DOHH2 (cell line): ENCODE data around the gene SPOCD1.
A peak's percentile ranks its signal among the peaks of the same experiment; 100 is the strongest.

Source experiments
- H3F3A ChIP-seq: fragments of 200-600 bp; sonication (generic), shearing (Covaris generic); 2 replicates; pipeline ENCODE4 v1.6.0; 2016; ENCODE audit warnings: antibody characterized with exemption, mild to moderate bottlenecking; ENCODE audit not compliant: control insufficient read depth, insufficient read depth
- H3K27ac ChIP-seq: fragments of 200-600 bp; sonication (generic); 2 replicates; pipeline ENCODE4 v1.5.1; 2014; ENCODE audit warnings: low read depth, mild to moderate bottlenecking, low read length, moderate library complexity
- H3K27me3 ChIP-seq: fragments of 200-600 bp; sonication (generic); 2 replicates; pipeline ENCODE4 v1.6.1; 2014; ENCODE audit warnings: mild to moderate bottlenecking, low read length, mixed read lengths; ENCODE audit not compliant: control insufficient read depth
- H3K36me3 ChIP-seq: fragments of 200-600 bp; sonication (generic); 2 replicates; pipeline ENCODE4 v1.6.1; 2014; ENCODE audit warnings: mild to moderate bottlenecking, low read length, moderate library complexity, mixed read lengths; ENCODE audit not compliant: control insufficient read depth
- H3K4me1 ChIP-seq: fragments of 200-600 bp; sonication (generic); 2 replicates; pipeline ENCODE4 v1.6.1; 2014; ENCODE audit warnings: mild to moderate bottlenecking, low read length, mixed read lengths; ENCODE audit not compliant: control insufficient read depth
- H3K4me2 ChIP-seq: fragments of 200-600 bp; sonication (generic); 2 replicates; pipeline ENCODE4 v1.6.0; 2014; ENCODE audit warnings: mild to moderate bottlenecking, low read length, moderate library complexity
- H3K4me3 ChIP-seq: fragments of 200-600 bp; sonication (generic); 2 replicates; pipeline ENCODE4 v1.5.1; 2014; ENCODE audit warnings: mild to moderate bottlenecking, low read length, mixed read lengths
- H3K79me2 ChIP-seq: fragments of 200-600 bp; sonication (generic); 2 replicates; pipeline ENCODE4 v1.6.1; 2014; ENCODE audit warnings: mild to moderate bottlenecking, low read length, mixed read lengths; ENCODE audit not compliant: control insufficient read depth
- H3K9me2 ChIP-seq: fragments of 200-600 bp; sonication (generic); replicated peaks from 2 replicates; pipeline ENCODE4 v1.6.1; 2014; ENCODE audit warnings: mild to moderate bottlenecking, low read length, mixed read lengths; ENCODE audit not compliant: control insufficient read depth
- H3K9me3 ChIP-seq: fragments of 200-600 bp; sonication (generic); 2 replicates; pipeline ENCODE4 v1.6.1; 2014; ENCODE audit warnings: antibody characterized with exemption, low read length, mixed read lengths; ENCODE audit not compliant: control insufficient read depth, insufficient read depth
- H4K20me1 ChIP-seq: fragments of 200-600 bp; sonication (generic); 2 replicates; pipeline ENCODE4 v1.6.0; 2014; ENCODE audit warnings: low read depth, mild to moderate bottlenecking, antibody characterized with exemption, low read length, moderate library complexity; ENCODE audit not compliant: control insufficient read depth, insufficient read depth
- CTCF ChIP-seq: fragments of 200-600 bp; sonication (generic); IDR thresholded peaks from one replicate; pipeline ENCODE4 v1.5.1; 2014; ENCODE audit warnings: antibody characterized with exemption, mild to moderate bottlenecking, low read depth, low read length; ENCODE audit not compliant: poor library complexity, severe bottlenecking
- EZH2phosphoT487 ChIP-seq: fragments of 200-600 bp; sonication (generic); IDR thresholded peaks from 2 replicates; pipeline ENCODE4 v1.6.1; 2017; ENCODE audit warnings: borderline replicate concordance, mild to moderate bottlenecking, antibody characterized with exemption, low read length, moderate library complexity, mixed read lengths

SPOCD1 gene

GRCh38 chr1:31783846-31784245 is 32.0 kb downstream of the SPOCD1 start:
- Histone ChIP-seq H3K9me2 (no peaks in the 10 kb centered on the region), H4K20me1 (no peaks in the 10 kb centered on the region), H3K79me2 (no peaks in the 10 kb centered on the region), H3K4me3 (no peak overlapping the region), H3K36me3 (no peaks in the 10 kb centered on the region), H3K27me3 (peaks cover 2% of the 10 kb centered on the region; the same call in 1 of the 2 replicates), H3K4me1 (peaks cover 43% of the 10 kb centered on the region), H3F3A (peaks cover 8% of the 10 kb centered on the region; the same call in 1 of the 2 replicates), H3K27ac (no peak overlapping the region), H3K4me2 (peak overlapping the region; percentile 53), H3K9me3 (no peaks in the 10 kb centered on the region)
- TF ChIP-seq CTCF = no peak
- TF ChIP-seq EZH2phosphoT487 = no peak

- Histone ChIP-seq H3K9me2 (no peaks in the 10 kb centered on the region), H3K4me2 (no peak overlapping the region)
Measured at GRCh38 chr1:31782421-31783410, 33.1 kb downstream of the SPOCD1 start.

GRCh38 chr1:31781756-31782371 is 34.0 kb downstream of the SPOCD1 start:
- no peak overlapping the region for H3K27ac ChIP-seq
- peaks cover 5% of the 10 kb centered on the region; the same call in 1 of the 2 replicates for H3K27me3 ChIP-seq
- H3K4me3 ChIP-seq = no peak overlapping the region
- peaks cover 2% of the 10 kb centered on the region; the same call in 1 of the 2 replicates for H3F3A ChIP-seq
- no peaks in the 10 kb centered on the region for H4K20me1 ChIP-seq
- TF ChIP-seq EZH2phosphoT487 (no peak), CTCF (no peak)
- no peaks in the 10 kb centered on the region for H3K36me3 ChIP-seq
- no peak overlapping the region for H3K4me2 ChIP-seq
- H3K4me1 ChIP-seq = peaks cover 30% of the 10 kb centered on the region
- H3K9me2 ChIP-seq = no peaks in the 10 kb centered on the region
- no peaks in the 10 kb centered on the region for H3K9me3 ChIP-seq
- H3K79me2 ChIP-seq = no peaks in the 10 kb centered on the region

More at GRCh38 chr1:31782421-31783410, 33.1 kb downstream of the SPOCD1 start:
- TF ChIP-seq EZH2phosphoT487 = no peak
- TF ChIP-seq CTCF = no peak
- Histone ChIP-seq H3K4me1 (peaks cover 35% of the 10 kb centered on the region), H3K79me2 (no peaks in the 10 kb centered on the region), H3F3A (peaks cover 6% of the 10 kb centered on the region; the same call in 1 of the 2 replicates), H3K36me3 (no peaks in the 10 kb centered on the region), H3K27me3 (peaks cover 5% of the 10 kb centered on the region; the same call in 1 of the 2 replicates), H3K9me3 (no peaks in the 10 kb centered on the region), H3K4me3 (no peak overlapping the region), H4K20me1 (no peaks in the 10 kb centered on the region), H3K27ac (no peak overlapping the region)
